NCI-H187 (cell line): ENCODE results near the gene TP53I3.
"Not testable (repeated sequence)": the region's sequence is repeated elsewhere in the genome, so short reads cannot be mapped to it uniquely, and the experiment has no call there.

Experiments used
- DNase-seq, 2 experiments: peaks; one replicate each; lab custom pipeline; 2025; lab: John Stamatoyannopoulos, UW

TP53I3 gene

GRCh38 chr2:24084386-24085199 lies at the start of gene TP53I3:
TP53I3 (minus strand) TSS chr2:24084834; CDS start chr2:24084326, 508 bp downstream.
- peak; percentile 80 for DNase-seq

GRCh38 chr2:24132543-24132942 lies 47.9 kb upstream of the TP53I3 start:
- no peak for DNase-seq

DNA sequence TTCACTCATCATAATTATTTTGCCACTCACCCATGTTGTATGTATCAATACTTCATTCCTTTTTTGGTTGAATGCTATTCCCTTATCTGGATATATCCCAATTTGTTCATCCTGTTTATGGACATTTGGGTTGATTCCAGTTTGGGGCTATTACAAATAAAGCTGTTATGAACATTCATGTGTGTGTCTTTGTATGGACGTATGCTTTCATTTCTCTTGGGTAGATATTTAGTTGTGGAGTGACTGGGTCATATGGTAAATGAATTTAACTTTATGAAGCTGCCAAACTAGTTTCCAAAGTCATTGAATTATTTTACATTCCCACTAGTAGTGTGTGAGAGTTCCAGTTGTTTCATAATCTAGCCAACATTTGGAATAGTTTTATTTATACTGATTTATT lies 41.3 kb upstream of the TP53I3 start:
- no peak for DNase-seq

GRCh38 chr2:24123922-24124580 lies 39.4 kb upstream of the TP53I3 start:
- DNase-seq: no peak

- DNase-seq: peak; percentile 47 to 83
These were observed 38.7 kb upstream of the TP53I3 start, which contains the start of the genes FAM228B and PFN4 for GRCh38 chr2:24123195-24123921. FAM228B (plus strand) TSS chr2:24123469; CDS start chr2:24124362, 893 bp downstream. PFN4 (minus strand) TSS chr2:24123334; CDS start chr2:24122535, 799 bp downstream.

- no peak for DNase-seq
These were observed 37.9 kb upstream of the TP53I3 start for GRCh38 chr2:24122366-24123194.

GRCh38 chr2:24121469-24121868 lies 36.8 kb upstream of the TP53I3 start:
- no peak for DNase-seq

- no peak for DNase-seq
These were observed 36.4 kb upstream of the TP53I3 start for GRCh38 chr2:24121066-24121465.

- DNase-seq: no peak
These were observed 33.3 kb upstream of the TP53I3 start for GRCh38 chr2:24117902-24118301.

DNA sequence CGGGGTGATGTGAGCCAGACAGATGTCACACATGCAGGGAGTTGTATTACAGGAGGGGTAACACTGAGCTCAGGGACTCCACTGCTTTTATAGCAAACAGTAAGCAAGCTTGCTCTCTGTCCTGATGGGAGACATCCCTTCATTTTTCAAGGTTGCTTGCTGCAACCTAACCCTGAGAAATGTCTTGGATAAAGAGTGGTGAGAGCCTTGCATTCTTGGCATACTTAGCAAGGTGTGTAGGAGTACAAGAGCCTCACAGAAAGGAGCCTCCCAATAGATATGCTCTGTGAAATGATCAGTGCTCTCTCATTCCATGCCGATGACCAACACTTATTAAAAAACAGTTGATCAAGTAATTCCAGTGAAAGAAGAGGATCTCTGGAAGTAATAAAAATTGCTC lies 30.4 kb upstream of the TP53I3 start:
- DNase-seq: no peak

DNA sequence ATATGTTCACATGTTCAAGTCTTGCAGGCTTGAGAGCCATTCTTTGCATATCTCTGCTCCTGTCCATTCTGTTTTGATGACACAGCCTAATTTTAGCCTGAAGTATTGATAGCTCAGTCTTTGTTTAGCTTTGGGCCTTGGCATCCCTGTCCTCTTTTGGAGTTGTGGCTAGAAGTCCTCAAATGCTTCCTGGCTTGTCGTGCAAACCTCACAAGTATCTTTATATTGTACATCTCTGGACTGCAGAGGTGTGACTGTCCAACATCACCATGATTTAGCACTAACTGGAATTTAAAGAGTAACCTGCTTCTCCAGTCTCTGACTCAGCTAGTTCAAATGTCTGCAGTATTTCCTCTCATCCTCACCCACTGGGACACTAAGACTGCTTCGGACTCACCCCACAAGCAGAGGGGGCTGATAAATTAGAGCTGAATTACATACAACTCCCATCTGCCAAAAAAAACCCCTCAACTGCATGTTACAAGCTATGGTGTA lies 26.8 kb upstream of the TP53I3 start:
- no peak for DNase-seq

GRCh38 chr2:24110660-24111303 lies 26.1 kb upstream of the TP53I3 start:
- no peak for DNase-seq

GRCh38 chr2:24109431-24109830 lies 24.8 kb upstream of the TP53I3 start:
- not testable (repeated sequence) for DNase-seq

- no peak for DNase-seq
These were observed 22.7 kb upstream of the TP53I3 start for GRCh38 chr2:24107336-24107735.

- no peak for DNase-seq
These were observed 22.2 kb upstream of the TP53I3 start for GRCh38 chr2:24106786-24107185.

GRCh38 chr2:24105816-24106215 lies 21.2 kb upstream of the TP53I3 start:
- DNase-seq: no peak

DNA sequence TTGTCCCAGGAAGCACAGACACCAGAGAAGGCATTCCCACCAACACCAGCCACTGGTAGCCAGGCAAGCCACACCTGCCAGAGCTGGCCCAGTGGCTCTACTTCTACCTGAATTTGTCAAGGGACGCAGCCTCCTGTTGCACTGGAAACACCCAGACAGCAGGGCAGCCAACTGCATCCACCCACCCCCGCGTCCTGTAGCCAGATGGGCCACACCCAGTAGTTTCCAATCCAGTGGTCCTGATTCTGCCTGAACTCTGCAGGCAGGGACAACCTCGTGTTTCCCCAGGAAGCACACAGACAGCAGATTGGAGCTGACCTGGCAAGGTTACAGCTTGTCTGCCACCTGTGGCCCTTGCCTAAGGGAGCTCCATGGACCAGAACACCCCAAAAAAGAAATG lies 20.3 kb upstream of the TP53I3 start:
- no peak for DNase-seq

- no peak for DNase-seq
These were observed 19.5 kb upstream of the TP53I3 start for GRCh38 chr2:24104110-24104650.

DNA sequence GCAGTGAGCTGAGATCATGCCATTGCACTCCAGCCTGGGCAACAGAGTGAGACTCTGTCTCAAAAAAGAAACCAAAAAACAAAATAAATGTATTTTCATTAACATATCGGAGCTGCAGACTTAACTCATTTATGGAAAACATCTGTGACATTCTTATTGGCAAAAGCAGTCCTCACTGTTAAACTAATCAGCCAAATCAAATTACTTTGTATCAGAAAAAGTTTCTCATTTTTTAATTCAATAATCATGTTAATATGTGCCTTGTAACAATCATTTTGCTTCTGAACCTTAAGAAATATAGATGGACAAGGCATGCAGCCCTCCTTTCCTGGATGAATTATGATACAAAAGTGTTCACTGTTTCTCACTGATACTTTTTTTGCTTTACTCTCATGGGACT lies 18.0 kb upstream of the TP53I3 start:
- DNase-seq: no peak

DNA sequence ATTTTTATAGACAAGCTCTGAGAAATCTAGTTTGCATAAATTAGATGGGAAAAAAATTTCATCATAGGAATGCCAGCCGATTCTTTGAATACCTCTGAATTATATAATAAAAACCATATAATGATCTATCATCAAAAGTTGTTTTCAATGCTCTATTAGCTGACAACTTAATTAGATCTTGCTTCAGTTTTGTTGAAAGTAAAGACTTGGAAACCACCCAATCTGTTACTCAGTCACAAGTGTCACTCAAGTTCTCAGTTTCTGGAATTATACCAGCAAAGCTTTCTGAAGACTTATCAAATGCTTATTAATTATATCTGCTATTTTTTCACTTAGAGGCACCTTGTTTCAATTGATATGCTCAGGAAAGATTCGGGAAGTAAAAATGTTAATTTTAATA lies 17.4 kb upstream of the TP53I3 start:
- DNase-seq: no peak

DNA sequence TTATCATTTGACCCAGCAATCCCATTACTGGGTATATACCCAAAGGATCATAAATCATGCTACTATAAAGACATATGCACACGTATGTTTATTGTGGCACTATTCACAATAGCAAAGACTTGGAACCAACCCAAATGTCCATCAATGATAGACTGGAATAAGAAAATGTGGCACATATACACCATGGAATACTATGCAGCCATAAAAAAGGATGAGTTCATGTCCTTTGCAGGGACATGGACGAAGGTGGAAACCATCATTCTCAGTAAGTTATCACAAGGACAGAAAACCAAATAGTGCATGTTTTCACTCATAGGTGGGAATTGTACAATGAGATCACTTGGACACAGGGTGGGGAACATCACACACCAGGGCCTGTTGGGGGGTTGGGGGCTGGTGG lies 16.1 kb upstream of the TP53I3 start:
- not testable (repeated sequence) for DNase-seq
